SK-N-SH (cell line): ENCODE data around the gene RNF212. TPM values are rescaled to one million over a fixed set of nuclear protein-coding genes. Genes with fewer than 3 reads are reported as not detected.

ENCODE experiments used
- CTCF ChIA-PET: fragments of 300-600, 350-600 bp; formaldehyde crosslinking; extraction: SDS; loops from one replicate; lab custom pipeline; 2021; lab: Yijun Ruan, JAX
- POLR2A ChIA-PET: fragments of 350-600 bp; sonication (Branson Sonifier 250); formaldehyde crosslinking; extraction: SDS; loops from one replicate; lab custom pipeline; 2020; ENCODE audit warnings: antibody characterized with exemption, inconsistent platforms; lab: Yijun Ruan, JAX
- DNase-seq: peaks from one replicate; pipeline ENCODE4 v3.0.0; 2012
- H2AFZ ChIP-seq: fragments of 200-600 bp; sonication (generic); 2 replicates; pipeline ENCODE4 v1.8.1; 2016; ENCODE audit warnings: antibody characterized with exemption, mild to moderate bottlenecking, low read depth
- H3F3A ChIP-seq: fragments of 200-600 bp; sonication (generic); replicated peaks from 2 replicates; pipeline ENCODE3; 2016; ENCODE audit warnings: antibody characterized with exemption, mild to moderate bottlenecking; ENCODE audit not compliant: insufficient read depth
- H3K27ac ChIP-seq, 2 experiments: fragments of 200-500 bp in 1 of 2; fragments of 200-600 bp in 1 of 2; sonication (Bioruptor generic) in 1 of 2; sonication (generic), shearing (Covaris generic) in 1 of 2; 2 replicates each; pipeline versions ENCODE4 v1.5.1 to v1.6.1; 2014 to 2016; ENCODE audit warnings: low read depth in 2 of 2, inconsistent platforms in 1 of 2, low read length in 1 of 2, mild to moderate bottlenecking in 1 of 2, mixed read lengths in 1 of 2
- H3K27me3 ChIP-seq: fragments of 200-600 bp; sonication (generic), shearing (Covaris generic); 2 replicates; pipeline ENCODE4 v1.6.1; 2016; ENCODE audit warnings: mixed run types; ENCODE audit not compliant: insufficient read depth
- H3K36me3 ChIP-seq, 2 experiments: fragments of 200-500 bp in 1 of 2; fragments of 200-600 bp in 1 of 2; sonication (Bioruptor generic) in 1 of 2; sonication (generic) in 1 of 2; replicated peaks in 1 of 2; 2 replicates each; pipeline versions ENCODE3 to v1.5.1; 2014 to 2016; ENCODE audit warnings: low read length in 1 of 2, mild to moderate bottlenecking in 1 of 2; ENCODE audit not compliant: insufficient read depth in 2 of 2, control insufficient read depth in 1 of 2
- H3K4me1 ChIP-seq, 2 experiments: fragments of 200-500 bp in 1 of 2; fragments of 200-600 bp in 1 of 2; sonication (Bioruptor generic) in 1 of 2; sonication (generic), shearing (Covaris generic) in 1 of 2; 2 replicates each; pipeline versions ENCODE4 v1.5.1 to v1.6.1; 2014 to 2016; ENCODE audit warnings: low read depth in 1 of 2, low read length in 1 of 2, mixed run types in 1 of 2; ENCODE audit not compliant: insufficient read depth in 2 of 2, control insufficient read depth in 1 of 2
- H3K4me2 ChIP-seq: fragments of 200-600 bp; sonication (generic), shearing (Covaris generic); 2 replicates; pipeline ENCODE4 v1.6.1; 2017; ENCODE audit warnings: mixed run types
- H3K4me3 ChIP-seq, 2 experiments: fragments of 200-500 bp in 1 of 2; fragments of 200-600 bp in 1 of 2; sonication (Bioruptor generic) in 1 of 2; sonication (generic), shearing (Covaris generic) in 1 of 2; 2 replicates each; pipeline versions ENCODE4 v1.5.1 to v1.8.1; 2014 to 2016; ENCODE audit warnings: low read depth in 2 of 2, inconsistent platforms in 1 of 2, low read length in 1 of 2, mild to moderate bottlenecking in 1 of 2, mixed read lengths in 1 of 2, moderate library complexity in 1 of 2
- H3K79me2 ChIP-seq: fragments of 200-600 bp; sonication (generic); 2 replicates; pipeline ENCODE4 v1.8.1; 2017; ENCODE audit warnings: mild to moderate bottlenecking; ENCODE audit not compliant: insufficient read depth
- H3K9ac ChIP-seq: fragments of 200-600 bp; sonication (generic); 2 replicates; pipeline ENCODE4 v1.6.1; 2017; ENCODE audit warnings: mixed run types
- H3K9me2 ChIP-seq: fragments of 200-600 bp; sonication (generic); 2 replicates; pipeline ENCODE4 v1.6.1; 2017; ENCODE audit warnings: mixed run types
- H3K9me3 ChIP-seq: fragments of 200-600 bp; sonication (generic); 2 replicates; pipeline ENCODE4 v1.6.1; 2017; ENCODE audit warnings: mixed run types, mild to moderate bottlenecking, moderate library complexity
- H4K20me1 ChIP-seq: fragments of 200-600 bp; sonication (generic); 2 replicates; pipeline ENCODE4 v1.6.1; 2017; ENCODE audit warnings: mild to moderate bottlenecking, mixed run types; ENCODE audit not compliant: insufficient read depth
- FOXJ3 ChIP-seq: sonication (generic); formaldehyde crosslinking; IDR thresholded peaks from 2 replicates; pipeline ENCODE4 v1.5.1; 2020; ENCODE audit warnings: mild to moderate bottlenecking, missing genetic modification reagents
- GABPA ChIP-seq: IDR thresholded peaks from 2 replicates; pipeline ENCODE4 v1.4.0; 2012; ENCODE audit warnings: low read depth, mild to moderate bottlenecking
- JUND ChIP-seq: IDR thresholded peaks from 2 replicates; pipeline ENCODE4 v1.4.0; 2012
- MXI1 ChIP-seq: IDR thresholded peaks from 2 replicates; pipeline ENCODE4 v1.6.1; 2012; ENCODE audit warnings: mild to moderate bottlenecking, low read depth, low read length, improper control_type of control experiment
- POLR2AphosphoS5 ChIP-seq: IDR thresholded peaks from 2 replicates; pipeline ENCODE4 v1.6.1; 2012; ENCODE audit warnings: low read depth, low read length
- RAD21 ChIP-seq: IDR thresholded peaks from 2 replicates; pipeline ENCODE4 v1.6.1; 2012; ENCODE audit warnings: mild to moderate bottlenecking, low read length
- RCOR1 ChIP-seq: fragments of 150-350 bp; IDR thresholded peaks from 2 replicates; pipeline ENCODE4 v1.6.1; 2017; ENCODE audit warnings: antibody characterized with exemption, low read length
- SIN3A ChIP-seq: IDR thresholded peaks from 2 replicates; pipeline ENCODE4 v1.6.1; 2012; ENCODE audit warnings: low read depth, mild to moderate bottlenecking, low read length, moderate library complexity, borderline replicate concordance
- SMC3 ChIP-seq: IDR thresholded peaks from 2 replicates; pipeline ENCODE4 v1.6.1; 2012; ENCODE audit warnings: low read depth, low read length, improper control_type of control experiment
- WGBS: methylation state at CpG from one replicate; pipeline ENCODE4 v1.1.6; 2017; ENCODE audit warnings: low lambda C conversion rate; 5-methylcytosine and 5-hydroxymethylcytosine counted together
- polyA plus RNA-seq, 3 experiments: library from polyadenylated mRNA; depleted of rRNA; stranded (reverse); fragments of >200 nt; gene quantifications; 2 replicates each; pipeline ENCODE4 v1.2.3, GENCODE V29; 2012
- TF ChIP-seq, protein P1 (sequence below): fragments of 200-600 bp; sonication (generic); IDR thresholded peaks from 2 replicates; pipeline ENCODE4 v1.6.1; 2017; ENCODE audit warnings: antibody characterized with exemption, mild to moderate bottlenecking, moderate library complexity
- TF ChIP-seq, protein P2 (sequence below): IDR thresholded peaks from 2 replicates; pipeline ENCODE4 v1.6.1; 2012; ENCODE audit warnings: mild to moderate bottlenecking, low read depth, low read length, moderate library complexity
- TF ChIP-seq, protein P3 (sequence below): IDR thresholded peaks from 2 replicates; pipeline ENCODE4 v1.4.0; 2012; ENCODE audit warnings: low read depth
- TF ChIP-seq, protein P4 (sequence below): IDR thresholded peaks from 2 replicates; pipeline ENCODE4; 2012

Gene RNF212
- polyA plus RNA-seq, 1 of the 3 experiments (the other 2 are of a cell fraction) = 7.0 TPM

DNA sequence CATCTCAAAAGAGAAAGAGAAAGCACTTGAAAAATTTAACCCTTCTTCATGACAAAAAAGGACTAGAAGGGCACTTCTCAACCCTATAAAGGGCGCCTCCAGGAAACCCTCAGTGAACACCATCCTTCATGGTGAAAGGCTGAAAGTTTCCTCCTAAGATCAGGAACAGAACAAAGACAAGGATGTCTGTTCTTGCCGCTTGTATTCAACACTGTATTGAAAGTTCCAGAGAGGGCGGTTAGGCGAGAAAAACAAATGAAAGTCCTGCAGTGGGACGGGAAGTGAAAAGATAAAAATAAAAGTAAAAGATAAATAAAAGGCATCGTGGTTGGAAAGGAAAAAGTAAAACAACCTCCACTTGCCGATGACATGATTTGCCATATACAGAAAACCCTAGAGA lies 50.9 kb downstream of the RNF212 start:
- Histone ChIP-seq H3K36me3 (no peaks in the 10 kb centered on the region), H4K20me1 (no peaks in the 10 kb centered on the region), H3K27ac (no peak overlapping the region), H3F3A (no peaks in the 10 kb centered on the region), H2AFZ (no peak overlapping the region), H3K4me2 (no peak overlapping the region)
- CTCF ChIA-PET = no interaction called here
- TF ChIP-seq RCOR1 = no peak
- TF ChIP-seq, protein P1, sequence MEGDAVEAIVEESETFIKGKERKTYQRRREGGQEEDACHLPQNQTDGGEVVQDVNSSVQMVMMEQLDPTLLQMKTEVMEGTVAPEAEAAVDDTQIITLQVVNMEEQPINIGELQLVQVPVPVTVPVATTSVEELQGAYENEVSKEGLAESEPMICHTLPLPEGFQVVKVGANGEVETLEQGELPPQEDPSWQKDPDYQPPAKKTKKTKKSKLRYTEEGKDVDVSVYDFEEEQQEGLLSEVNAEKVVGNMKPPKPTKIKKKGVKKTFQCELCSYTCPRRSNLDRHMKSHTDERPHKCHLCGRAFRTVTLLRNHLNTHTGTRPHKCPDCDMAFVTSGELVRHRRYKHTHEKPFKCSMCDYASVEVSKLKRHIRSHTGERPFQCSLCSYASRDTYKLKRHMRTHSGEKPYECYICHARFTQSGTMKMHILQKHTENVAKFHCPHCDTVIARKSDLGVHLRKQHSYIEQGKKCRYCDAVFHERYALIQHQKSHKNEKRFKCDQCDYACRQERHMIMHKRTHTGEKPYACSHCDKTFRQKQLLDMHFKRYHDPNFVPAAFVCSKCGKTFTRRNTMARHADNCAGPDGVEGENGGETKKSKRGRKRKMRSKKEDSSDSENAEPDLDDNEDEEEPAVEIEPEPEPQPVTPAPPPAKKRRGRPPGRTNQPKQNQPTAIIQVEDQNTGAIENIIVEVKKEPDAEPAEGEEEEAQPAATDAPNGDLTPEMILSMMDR = no peak
- TF ChIP-seq, protein P2, sequence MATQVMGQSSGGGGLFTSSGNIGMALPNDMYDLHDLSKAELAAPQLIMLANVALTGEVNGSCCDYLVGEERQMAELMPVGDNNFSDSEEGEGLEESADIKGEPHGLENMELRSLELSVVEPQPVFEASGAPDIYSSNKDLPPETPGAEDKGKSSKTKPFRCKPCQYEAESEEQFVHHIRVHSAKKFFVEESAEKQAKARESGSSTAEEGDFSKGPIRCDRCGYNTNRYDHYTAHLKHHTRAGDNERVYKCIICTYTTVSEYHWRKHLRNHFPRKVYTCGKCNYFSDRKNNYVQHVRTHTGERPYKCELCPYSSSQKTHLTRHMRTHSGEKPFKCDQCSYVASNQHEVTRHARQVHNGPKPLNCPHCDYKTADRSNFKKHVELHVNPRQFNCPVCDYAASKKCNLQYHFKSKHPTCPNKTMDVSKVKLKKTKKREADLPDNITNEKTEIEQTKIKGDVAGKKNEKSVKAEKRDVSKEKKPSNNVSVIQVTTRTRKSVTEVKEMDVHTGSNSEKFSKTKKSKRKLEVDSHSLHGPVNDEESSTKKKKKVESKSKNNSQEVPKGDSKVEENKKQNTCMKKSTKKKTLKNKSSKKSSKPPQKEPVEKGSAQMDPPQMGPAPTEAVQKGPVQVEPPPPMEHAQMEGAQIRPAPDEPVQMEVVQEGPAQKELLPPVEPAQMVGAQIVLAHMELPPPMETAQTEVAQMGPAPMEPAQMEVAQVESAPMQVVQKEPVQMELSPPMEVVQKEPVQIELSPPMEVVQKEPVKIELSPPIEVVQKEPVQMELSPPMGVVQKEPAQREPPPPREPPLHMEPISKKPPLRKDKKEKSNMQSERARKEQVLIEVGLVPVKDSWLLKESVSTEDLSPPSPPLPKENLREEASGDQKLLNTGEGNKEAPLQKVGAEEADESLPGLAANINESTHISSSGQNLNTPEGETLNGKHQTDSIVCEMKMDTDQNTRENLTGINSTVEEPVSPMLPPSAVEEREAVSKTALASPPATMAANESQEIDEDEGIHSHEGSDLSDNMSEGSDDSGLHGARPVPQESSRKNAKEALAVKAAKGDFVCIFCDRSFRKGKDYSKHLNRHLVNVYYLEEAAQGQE = no peak
- no peak for TF ChIP-seq MXI1
- TF ChIP-seq SMC3 = no peak
- no peak for TF ChIP-seq POLR2AphosphoS5
- no peak for TF ChIP-seq FOXJ3
- TF ChIP-seq, all 33 proteins: peak for 0
- Histone ChIP-seq H3K4me1 (no peaks in the 10 kb centered on the region), H3K79me2 (no peaks in the 10 kb centered on the region), H3K4me3 (no peak overlapping the region), H3K27me3 (peaks cover 67% of the 10 kb centered on the region), H3K9me3 (no peaks in the 10 kb centered on the region), H3K9me2 (no peaks in the 10 kb centered on the region), H3K9ac (no peak overlapping the region)
- WGBS = 53% methylated on average over 6 of the region's 7 CpGs
- DNase-seq = no peak
- POLR2A ChIA-PET = no interaction called here

DNA sequence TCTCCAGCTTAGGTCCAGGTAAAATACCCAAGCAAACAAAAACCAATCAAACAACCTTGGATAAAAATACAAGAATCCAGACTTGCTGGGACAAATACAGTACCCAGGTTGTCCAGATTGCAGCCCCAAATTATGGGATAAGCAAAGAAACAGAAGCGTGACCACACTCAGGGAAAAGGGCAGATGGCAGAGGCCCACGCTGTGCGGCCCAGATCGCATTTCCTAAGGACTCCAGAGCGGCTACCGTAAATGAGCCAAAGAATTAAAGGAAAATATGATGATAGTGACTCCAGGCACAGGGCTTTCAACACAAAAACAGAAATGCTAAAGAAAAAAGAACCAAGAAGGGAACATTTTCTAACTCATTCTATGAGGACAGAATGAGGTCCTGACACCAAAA lies 51.6 kb downstream of the RNF212 start:
- Histone ChIP-seq H3K9me2 (no peaks in the 10 kb centered on the region), H3K79me2 (no peaks in the 10 kb centered on the region), H3K9ac (no peak overlapping the region), H3K36me3 (no peaks in the 10 kb centered on the region), H4K20me1 (no peaks in the 10 kb centered on the region), H3K4me2 (no peak overlapping the region), H3K4me1 (no peaks in the 10 kb centered on the region), H3K27ac (no peak overlapping the region), H3K27me3 (peaks cover 73% of the 10 kb centered on the region), H3K9me3 (no peaks in the 10 kb centered on the region), H3K4me3 (no peak overlapping the region), H3F3A (no peaks in the 10 kb centered on the region), H2AFZ (no peak overlapping the region)
- TF ChIP-seq SMC3 = no peak
- TF ChIP-seq GABPA = no peak
- TF ChIP-seq RCOR1 = no peak
- TF ChIP-seq SIN3A = no peak
- TF ChIP-seq, protein P3, sequence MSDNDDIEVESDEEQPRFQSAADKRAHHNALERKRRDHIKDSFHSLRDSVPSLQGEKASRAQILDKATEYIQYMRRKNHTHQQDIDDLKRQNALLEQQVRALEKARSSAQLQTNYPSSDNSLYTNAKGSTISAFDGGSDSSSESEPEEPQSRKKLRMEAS = no peak
- TF ChIP-seq JUND = no peak
- no peak for TF ChIP-seq RAD21
- TF ChIP-seq, protein P4, sequence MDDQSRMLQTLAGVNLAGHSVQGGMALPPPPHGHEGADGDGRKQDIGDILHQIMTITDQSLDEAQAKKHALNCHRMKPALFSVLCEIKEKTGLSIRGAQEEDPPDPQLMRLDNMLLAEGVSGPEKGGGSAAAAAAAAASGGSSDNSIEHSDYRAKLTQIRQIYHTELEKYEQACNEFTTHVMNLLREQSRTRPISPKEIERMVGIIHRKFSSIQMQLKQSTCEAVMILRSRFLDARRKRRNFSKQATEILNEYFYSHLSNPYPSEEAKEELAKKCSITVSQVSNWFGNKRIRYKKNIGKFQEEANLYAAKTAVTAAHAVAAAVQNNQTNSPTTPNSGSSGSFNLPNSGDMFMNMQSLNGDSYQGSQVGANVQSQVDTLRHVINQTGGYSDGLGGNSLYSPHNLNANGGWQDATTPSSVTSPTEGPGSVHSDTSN = no peak
- ChIA-PET POLR2A (no interaction called here), CTCF (no interaction called here)
- 65% methylated on average over 6 of the region's 6 CpGs for WGBS
- no peak for DNase-seq
